Measurements from ENCODE around the gene CCNL1. TPM values are rescaled to one million over a fixed set of nuclear protein-coding genes. Genes with fewer than 3 reads are reported as not detected.

CCNL1 gene
- total RNA-seq, 1 donor from 2014 or later = 241 TPM

DNA sequence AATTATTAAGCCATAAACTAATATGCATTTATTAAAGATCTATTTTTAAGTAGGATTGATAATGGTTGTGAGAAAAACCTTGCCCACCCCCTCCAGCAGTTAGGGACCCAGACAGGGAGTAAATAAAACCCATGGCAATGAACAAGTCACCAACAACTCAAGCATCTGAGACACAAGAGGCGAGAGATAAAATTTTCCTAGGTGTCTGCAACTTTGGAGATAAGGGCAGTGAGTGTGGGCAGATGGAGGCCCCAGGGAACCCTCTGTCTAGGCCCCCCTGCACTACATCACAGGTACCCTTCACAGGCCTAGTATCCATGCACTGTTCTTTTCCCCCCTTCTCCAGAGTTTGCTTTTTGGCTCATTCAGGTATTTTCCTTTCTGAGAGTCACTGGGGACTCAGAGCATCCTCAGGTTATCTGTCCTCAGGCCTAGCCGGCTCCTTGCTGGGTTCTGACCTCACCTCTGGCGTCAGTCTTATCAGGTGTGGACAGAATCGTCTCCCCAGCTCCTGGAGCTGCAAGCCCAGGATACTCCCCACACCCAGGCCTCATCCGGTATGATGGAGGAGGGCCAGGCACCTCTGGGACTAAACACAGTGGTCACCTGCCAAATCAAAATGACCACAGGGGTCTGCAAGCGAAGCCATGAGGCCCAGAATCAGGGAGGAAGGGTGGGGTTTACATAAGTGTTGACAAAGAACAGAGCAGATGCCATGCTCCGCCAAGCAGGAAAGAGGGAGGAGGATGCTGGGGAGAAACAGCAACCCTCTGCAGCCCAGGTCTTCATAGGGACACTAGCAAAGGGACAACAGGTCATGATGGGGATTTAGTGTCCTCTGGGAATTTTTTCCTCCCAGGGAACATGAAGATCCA is 50.4 kb downstream of the CCNL1 start:
- Histone ChIP-seq H3K4me1 (no peaks in the 10 kb centered on the region), H3K9me3 (no peaks in the 10 kb centered on the region), H3K4me3 (no peak overlapping the region), H3K27me3 (no peaks in the 10 kb centered on the region), H3K27ac (no peak overlapping the region), H3K36me3 (no peaks in the 10 kb centered on the region)
- no peak for DNase-seq (ENCODE audit: low spot score in 2 of 2)
- TF ChIP-seq CTCF (IDR thresholded peaks at IDR 0.05) = no peak
- intact Hi-C loops (cut with DNase I) = no loop called here

DNA sequence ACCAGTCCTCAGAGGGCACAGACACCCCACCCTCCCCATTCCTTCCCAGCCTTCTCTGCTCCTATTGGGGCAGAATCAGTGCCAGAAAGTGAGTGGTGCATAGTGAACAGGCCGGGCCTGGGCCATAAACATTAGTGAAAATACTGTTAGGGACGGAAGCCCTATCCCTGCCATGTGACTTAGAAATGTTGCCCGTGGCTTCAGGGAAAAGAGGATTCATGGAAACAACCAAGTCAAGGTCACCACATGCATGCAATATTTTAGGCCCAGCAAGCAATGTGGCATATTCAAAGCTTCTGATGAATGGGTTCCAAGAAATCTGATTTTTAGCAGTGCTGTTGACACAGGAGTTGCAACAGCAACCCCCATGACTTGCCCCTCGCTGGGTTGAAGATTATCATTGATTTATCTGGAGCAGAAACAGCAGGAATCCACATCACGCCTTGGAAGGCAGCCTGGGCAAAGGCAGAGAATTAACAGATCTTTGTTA is 52.3 kb downstream of the CCNL1 start:
- no peaks in the 10 kb centered on the region for H3K9me3 ChIP-seq
- H3K27me3 ChIP-seq = no peaks in the 10 kb centered on the region
- no peak for TF ChIP-seq CTCF (IDR thresholded peaks at IDR 0.05)
- no peak for DNase-seq (ENCODE audit: low spot score in 2 of 2)
- no peaks in the 10 kb centered on the region for H3K36me3 ChIP-seq
- intact Hi-C loops (cut with DNase I) = no loop called here
- no peak overlapping the region for H3K27ac ChIP-seq
- no peaks in the 10 kb centered on the region for H3K4me1 ChIP-seq
- H3K4me3 ChIP-seq = no peak overlapping the region

DNA sequence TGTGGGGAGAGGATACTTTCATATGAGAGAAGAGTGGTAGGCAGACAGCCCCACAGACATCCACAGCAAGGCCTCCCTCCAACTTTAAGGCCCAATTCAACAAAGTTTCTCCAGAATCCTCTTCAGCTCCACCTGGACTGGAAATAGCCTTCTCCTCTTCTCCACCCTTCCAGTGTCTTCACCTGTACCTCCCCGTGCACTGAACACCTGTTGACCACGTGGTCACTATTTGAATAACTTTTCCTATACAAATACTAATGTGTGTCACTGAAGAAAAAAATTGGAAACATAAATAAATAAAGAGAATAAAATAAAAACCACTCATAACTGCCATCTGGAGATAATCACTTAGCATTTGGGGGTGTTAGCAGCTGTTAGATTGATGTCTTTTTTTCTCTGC is 52.9 kb downstream of the CCNL1 start:
- Histone ChIP-seq H3K4me1 (no peaks in the 10 kb centered on the region), H3K27me3 (no peaks in the 10 kb centered on the region), H3K36me3 (no peaks in the 10 kb centered on the region), H3K9me3 (no peaks in the 10 kb centered on the region), H3K27ac (no peak overlapping the region), H3K4me3 (no peak overlapping the region)
- TF ChIP-seq CTCF (IDR thresholded peaks at IDR 0.05) = no peak
- intact Hi-C loops (cut with DNase I) = no loop called here
- DNase-seq (ENCODE audit: low spot score in 2 of 2) = no peak

- DNase-seq (ENCODE audit: low spot score in 2 of 2) = no peak
- Histone ChIP-seq H3K4me1 (no peaks in the 10 kb centered on the region), H3K27me3 (no peaks in the 10 kb centered on the region), H3K36me3 (no peaks in the 10 kb centered on the region), H3K27ac (no peak overlapping the region), H3K4me3 (no peak overlapping the region), H3K9me3 (no peaks in the 10 kb centered on the region)
- TF ChIP-seq CTCF (IDR thresholded peaks at IDR 0.05) = no peak
- intact Hi-C loops (cut with DNase I) = no loop called here
These were observed 54.9 kb downstream of the CCNL1 start for GRCh38 chr3:157104928-157105652.

DNA sequence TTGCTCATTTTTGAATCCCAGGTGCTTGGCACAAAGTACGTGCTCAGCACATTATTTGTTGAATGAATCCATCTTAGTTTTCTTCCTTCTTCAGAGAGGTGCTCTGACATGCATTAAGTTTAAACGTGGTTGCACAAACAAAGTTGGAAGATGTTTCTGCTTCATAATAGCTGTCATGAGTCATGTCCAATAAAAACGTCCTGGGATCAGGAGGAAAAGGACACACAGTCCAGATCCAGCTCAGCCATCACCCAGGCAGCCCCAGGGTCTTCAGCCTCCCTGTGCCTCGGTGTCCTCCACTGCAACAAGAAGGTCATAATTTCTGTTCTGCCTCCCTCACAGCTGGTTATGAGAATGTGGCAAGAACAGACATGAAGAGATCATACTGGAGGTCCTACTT is 55.4 kb downstream of the CCNL1 start:
- Histone ChIP-seq H3K27ac (no peak overlapping the region), H3K27me3 (no peaks in the 10 kb centered on the region), H3K36me3 (no peaks in the 10 kb centered on the region), H3K9me3 (no peaks in the 10 kb centered on the region), H3K4me3 (no peak overlapping the region), H3K4me1 (no peaks in the 10 kb centered on the region)
- TF ChIP-seq CTCF (IDR thresholded peaks at IDR 0.05) = no peak
- intact Hi-C loops (cut with DNase I) = no loop called here
- DNase-seq (ENCODE audit: low spot score in 2 of 2) = no peak
